MM.1S (cell line): Measurements from ENCODE around the gene GPR62.

Source experiments
- DNase-seq: peaks from one replicate; pipeline ENCODE4 v3.0.0-alpha.2; 2015
- H2AFZ ChIP-seq: fragments of 300-600 bp; sonication (generic); 2 replicates; pipeline ENCODE4 v1.6.0; 2016; ENCODE audit warnings: antibody characterized with exemption, low read length
- H3F3A ChIP-seq: fragments of 300-600 bp; sonication (generic); 2 replicates; pipeline ENCODE4 v1.6.1; 2016; ENCODE audit warnings: mild to moderate bottlenecking, antibody characterized with exemption, low read length, moderate library complexity, mixed read lengths; ENCODE audit not compliant: insufficient read depth
- H3K27ac ChIP-seq: fragments of 300-600 bp; sonication (generic); 2 replicates; pipeline ENCODE4 v1.5.1; 2016; ENCODE audit warnings: mild to moderate bottlenecking, low read length
- H3K27me3 ChIP-seq: fragments of 300-600 bp; sonication (generic); replicated peaks from 2 replicates; pipeline ENCODE4 v1.6.0; 2016; ENCODE audit warnings: low read length; ENCODE audit not compliant: insufficient read depth
- H3K36me3 ChIP-seq: fragments of 300-600 bp; sonication (generic); replicated peaks from 2 replicates; pipeline ENCODE4 v1.6.1; 2016; ENCODE audit warnings: mild to moderate bottlenecking, low read length, mixed read lengths; ENCODE audit not compliant: insufficient read depth
- H3K4me1 ChIP-seq: fragments of 300-600 bp; sonication (generic); 2 replicates; pipeline ENCODE4 v1.6.1; 2016; ENCODE audit warnings: low read length, mixed read lengths
- H3K4me2 ChIP-seq: fragments of 300-600 bp; sonication (generic); 2 replicates; pipeline ENCODE4 v1.6.0; 2016; ENCODE audit warnings: low read depth, low read length
- H3K4me3 ChIP-seq: fragments of 300-600 bp; sonication (generic); 2 replicates; pipeline ENCODE4 v1.5.1; 2016; ENCODE audit warnings: low read length, mixed read lengths
- H3K79me2 ChIP-seq: fragments of 300-600 bp; sonication (generic); 2 replicates; pipeline ENCODE4 v1.6.1; 2016; ENCODE audit warnings: mixed run types, low read length, mixed read lengths
- H3K9ac ChIP-seq: fragments of 300-600 bp; sonication (generic); 2 replicates; pipeline ENCODE4 v1.6.1; 2016; ENCODE audit warnings: low read length, mixed read lengths
- H3K9me2 ChIP-seq: fragments of 300-600 bp; sonication (generic); replicated peaks from 2 replicates; pipeline ENCODE4 v1.6.1; 2016; ENCODE audit warnings: mild to moderate bottlenecking, low read length, mixed read lengths; ENCODE audit not compliant: insufficient read depth
- H3K9me3 ChIP-seq: fragments of 300-600 bp; sonication (generic); replicated peaks from 2 replicates; pipeline ENCODE4 v1.6.1; 2016; ENCODE audit warnings: mild to moderate bottlenecking, low read length, mixed read lengths; ENCODE audit not compliant: insufficient read depth
- H4K20me1 ChIP-seq: fragments of 300-600 bp; sonication (generic); 2 replicates; pipeline ENCODE4 v1.6.1; 2016; ENCODE audit warnings: mild to moderate bottlenecking, low read length, moderate library complexity, mixed read lengths; ENCODE audit not compliant: insufficient read depth
- CTCF ChIP-seq: fragments of 300-600 bp; sonication (generic); IDR thresholded peaks from 2 replicates; pipeline ENCODE4 v1.5.1; 2016; ENCODE audit warnings: antibody characterized with exemption, low read length, mixed read lengths
- EZH2 ChIP-seq: fragments of 300-600 bp; sonication (generic); optimal IDR thresholded peaks from 2 replicates; pipeline ENCODE3; 2017; ENCODE audit warnings: low read depth, mild to moderate bottlenecking, antibody characterized with exemption, low read length, mixed read lengths
- EZH2phosphoT487 ChIP-seq: fragments of 300-600 bp; sonication (generic); IDR thresholded peaks from 2 replicates; pipeline ENCODE4 v1.6.1; 2018; ENCODE audit warnings: antibody characterized with exemption, low read length

GPR62 gene

GRCh38 chr3:52002748-52003147, 47.6 kb downstream of the GPR62 start:
- H2AFZ ChIP-seq = no peak overlapping the region
- TF ChIP-seq EZH2 (no peak), EZH2phosphoT487 (no peak), CTCF (no peak)
- no peak overlapping the region for H3K4me3 ChIP-seq
- H3K27ac ChIP-seq = no peak overlapping the region
- no peaks in the 10 kb centered on the region for H4K20me1 ChIP-seq
- no peaks in the 10 kb centered on the region for H3K36me3 ChIP-seq
- H3K4me2 ChIP-seq = no peak overlapping the region
- no peaks in the 10 kb centered on the region for H3K4me1 ChIP-seq
- DNase-seq = no peak
- H3K9me2 ChIP-seq = no peaks in the 10 kb centered on the region
- H3K79me2 ChIP-seq = no peaks in the 10 kb centered on the region
- H3K9me3 ChIP-seq = no peaks in the 10 kb centered on the region
- H3F3A ChIP-seq = no peaks in the 10 kb centered on the region
- peaks cover 11% of the 10 kb centered on the region; the same call in 1 of the 2 replicates for H3K27me3 ChIP-seq
- no peak overlapping the region for H3K9ac ChIP-seq

- DNase-seq = no peak
- Histone ChIP-seq H3K79me2 (no peaks in the 10 kb centered on the region), H3K9ac (no peak overlapping the region), H4K20me1 (no peaks in the 10 kb centered on the region), H3F3A (no peaks in the 10 kb centered on the region), H3K36me3 (no peaks in the 10 kb centered on the region), H3K4me1 (no peaks in the 10 kb centered on the region), H3K27ac (no peak overlapping the region), H3K4me3 (no peak overlapping the region), H3K27me3 (peaks cover 6% of the 10 kb centered on the region; the same call in 1 of the 2 replicates), H2AFZ (no peak overlapping the region), H3K9me3 (no peaks in the 10 kb centered on the region), H3K4me2 (no peak overlapping the region), H3K9me2 (no peaks in the 10 kb centered on the region)
- TF ChIP-seq EZH2 (no peak), CTCF (no peak), EZH2phosphoT487 (no peak)
These were observed 49.1 kb downstream of the GPR62 start for GRCh38 chr3:52004163-52004787.

GRCh38 chr3:52004906-52005395, 49.8 kb downstream of the GPR62 start:
- Histone ChIP-seq H3K4me1 (no peaks in the 10 kb centered on the region), H3K4me2 (no peak overlapping the region), H3K36me3 (no peaks in the 10 kb centered on the region), H2AFZ (no peak overlapping the region), H3K27ac (no peak overlapping the region), H3K4me3 (no peak overlapping the region), H4K20me1 (no peaks in the 10 kb centered on the region), H3F3A (no peaks in the 10 kb centered on the region), H3K9me3 (no peaks in the 10 kb centered on the region), H3K9ac (no peak overlapping the region), H3K27me3 (peaks cover 4% of the 10 kb centered on the region; the same call in 1 of the 2 replicates), H3K79me2 (no peaks in the 10 kb centered on the region), H3K9me2 (no peaks in the 10 kb centered on the region)
- no peak for TF ChIP-seq CTCF
- TF ChIP-seq EZH2phosphoT487 = no peak
- TF ChIP-seq EZH2 = no peak
- no peak for DNase-seq
